Measurements from ENCODE around the gene KRT78.

Gene KRT78

DNA sequence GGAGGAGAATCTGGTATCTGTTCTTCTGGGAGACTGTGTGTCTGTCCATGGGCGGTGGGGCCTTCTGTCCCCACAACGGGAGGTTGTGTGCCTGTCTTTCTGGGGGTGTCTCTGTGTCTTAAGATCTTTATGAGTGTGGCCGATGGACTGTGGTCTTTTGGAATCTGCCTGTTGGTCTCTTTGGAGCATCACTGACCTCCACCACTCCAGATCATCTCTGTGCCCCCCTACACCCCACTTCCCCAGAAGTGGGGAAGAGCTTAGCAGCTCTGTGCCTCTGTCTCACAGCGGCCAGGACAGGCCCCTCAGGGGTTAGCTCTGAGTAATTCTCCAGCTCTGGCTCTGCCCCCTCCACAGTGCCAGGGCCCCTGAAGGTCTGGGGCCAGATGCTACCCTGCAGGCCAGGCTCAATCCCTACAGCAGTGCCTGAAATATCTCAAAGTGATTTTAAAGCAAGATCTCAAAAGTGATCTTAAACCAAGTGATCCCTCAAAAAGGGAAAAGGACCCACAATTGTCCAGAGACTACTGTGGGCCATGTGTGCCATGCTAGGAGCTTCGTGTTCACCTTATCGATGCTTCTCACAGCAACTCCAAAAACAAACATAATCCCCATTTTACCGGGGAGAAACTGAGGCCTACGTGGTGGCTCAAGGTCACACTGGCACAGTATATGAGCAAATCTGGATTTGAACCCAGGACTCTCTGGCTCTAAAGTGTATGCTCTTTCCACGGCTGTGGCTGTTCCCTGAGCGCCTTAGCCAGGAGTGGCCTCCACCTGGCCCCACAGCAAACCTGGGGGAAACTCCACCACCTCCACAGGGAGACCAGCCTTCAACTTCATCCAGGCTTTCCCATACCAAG is 26.0 kb upstream of the KRT78 start:
- Histone ChIP-seq H3K4me3 (ENCODE audit: low read length, poor library complexity, severe bottlenecking) (peak overlapping the region; percentile 57), H3K9me3 (ENCODE audit: insufficient read depth, low read depth, low read length) (no peaks in the 10 kb centered on the region), H3K4me1 (ENCODE audit: insufficient read depth, low read length, poor library complexity, severe bottlenecking) (peaks cover 35% of the 10 kb centered on the region), H3K9me2 (replicated peaks; ENCODE audit: low read depth, low read length) (no peaks in the 10 kb centered on the region), H4K20me1 (ENCODE audit: insufficient read depth, low read length, poor library complexity, severe bottlenecking) (no peaks in the 10 kb centered on the region), H3K79me2 (ENCODE audit: insufficient read depth, low read length) (no peaks in the 10 kb centered on the region), H3K9ac (ENCODE audit: low read depth, low read length, poor library complexity, severe bottlenecking) (peak overlapping the region; percentile 21), H3K36me3 (ENCODE audit: insufficient read depth, low read length) (no peaks in the 10 kb centered on the region), H3F3A (ENCODE audit: low read depth) (no peaks in the 10 kb centered on the region), H3K27me3 (ENCODE audit: insufficient read depth, low read length, poor library complexity, severe bottlenecking) (no peaks in the 10 kb centered on the region), H3K4me2 (ENCODE audit: low read depth, low read length, poor library complexity, severe bottlenecking) (peak overlapping the region; percentile 61), H2AFZ (ENCODE audit: low read length) (no peak overlapping the region; the same call in 1 of the 2 replicates)
- no peak for TF ChIP-seq EZH2phosphoT487 (IDR thresholded peaks at IDR 0.05; ENCODE audit: borderline replicate concordance)
- TF ChIP-seq, protein P1, sequence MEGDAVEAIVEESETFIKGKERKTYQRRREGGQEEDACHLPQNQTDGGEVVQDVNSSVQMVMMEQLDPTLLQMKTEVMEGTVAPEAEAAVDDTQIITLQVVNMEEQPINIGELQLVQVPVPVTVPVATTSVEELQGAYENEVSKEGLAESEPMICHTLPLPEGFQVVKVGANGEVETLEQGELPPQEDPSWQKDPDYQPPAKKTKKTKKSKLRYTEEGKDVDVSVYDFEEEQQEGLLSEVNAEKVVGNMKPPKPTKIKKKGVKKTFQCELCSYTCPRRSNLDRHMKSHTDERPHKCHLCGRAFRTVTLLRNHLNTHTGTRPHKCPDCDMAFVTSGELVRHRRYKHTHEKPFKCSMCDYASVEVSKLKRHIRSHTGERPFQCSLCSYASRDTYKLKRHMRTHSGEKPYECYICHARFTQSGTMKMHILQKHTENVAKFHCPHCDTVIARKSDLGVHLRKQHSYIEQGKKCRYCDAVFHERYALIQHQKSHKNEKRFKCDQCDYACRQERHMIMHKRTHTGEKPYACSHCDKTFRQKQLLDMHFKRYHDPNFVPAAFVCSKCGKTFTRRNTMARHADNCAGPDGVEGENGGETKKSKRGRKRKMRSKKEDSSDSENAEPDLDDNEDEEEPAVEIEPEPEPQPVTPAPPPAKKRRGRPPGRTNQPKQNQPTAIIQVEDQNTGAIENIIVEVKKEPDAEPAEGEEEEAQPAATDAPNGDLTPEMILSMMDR (conservative IDR thresholded peaks at IDR 0.05; ENCODE audit: low read length), result no peak

DNA sequence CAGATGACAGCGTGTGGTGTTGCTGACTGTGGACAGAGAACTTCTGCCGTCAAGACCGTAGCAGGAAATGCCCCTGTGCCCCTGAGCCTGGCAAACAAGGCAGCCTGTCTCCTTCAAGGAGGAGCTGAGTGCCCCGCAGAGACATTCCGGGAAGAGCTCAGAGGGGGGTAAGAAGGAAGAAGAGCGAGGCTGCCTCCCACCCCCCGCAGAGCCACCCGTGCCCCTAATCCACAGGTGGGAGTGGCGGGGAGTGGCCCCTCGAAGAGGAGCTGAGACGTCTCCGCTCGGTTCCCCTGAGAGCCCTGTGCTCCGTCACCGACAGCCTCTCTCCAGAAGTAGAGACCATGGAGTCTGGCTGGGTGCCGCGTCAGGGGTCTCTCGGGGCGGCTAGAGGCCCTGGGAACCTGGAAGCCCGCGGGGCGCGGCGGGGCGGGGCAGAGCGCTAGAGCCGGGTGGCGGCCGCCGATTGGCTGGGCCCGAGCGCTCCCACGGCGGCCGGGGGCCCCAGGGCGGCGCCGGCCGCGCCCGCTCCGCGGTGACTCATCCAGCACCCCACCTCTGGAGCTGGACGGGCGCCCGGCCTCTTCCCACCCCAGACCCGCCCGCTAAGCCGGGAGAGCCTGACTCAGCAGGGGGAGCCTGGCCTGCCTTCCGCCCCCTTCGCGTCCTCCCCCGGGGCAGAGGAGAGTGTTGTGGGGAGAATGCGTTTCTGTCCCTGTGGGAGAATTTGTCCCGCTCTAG is 25.2 kb upstream of the KRT78 start:
- no peaks in the 10 kb centered on the region for H3K27me3 ChIP-seq (ENCODE audit: insufficient read depth, low read length, poor library complexity, severe bottlenecking)
- no peaks in the 10 kb centered on the region for H3K79me2 ChIP-seq (ENCODE audit: insufficient read depth, low read length)
- TF ChIP-seq, protein P1 (conservative IDR thresholded peaks at IDR 0.05; ENCODE audit: low read length), result no peak
- TF ChIP-seq EZH2phosphoT487 (IDR thresholded peaks at IDR 0.05; ENCODE audit: borderline replicate concordance), result no peak
- no peaks in the 10 kb centered on the region for H3F3A ChIP-seq (ENCODE audit: low read depth)
- no peaks in the 10 kb centered on the region for H3K9me3 ChIP-seq (ENCODE audit: insufficient read depth, low read depth, low read length)
- no peaks in the 10 kb centered on the region for H3K9me2 ChIP-seq (replicated peaks; ENCODE audit: low read depth, low read length)
- H3K4me2 ChIP-seq (ENCODE audit: low read depth, low read length, poor library complexity, severe bottlenecking), result peak overlapping the region; percentile 70
- peak overlapping the region; percentile 66 for H3K4me3 ChIP-seq (ENCODE audit: low read length, poor library complexity, severe bottlenecking)
- H3K9ac ChIP-seq (ENCODE audit: low read depth, low read length, poor library complexity, severe bottlenecking), result peak overlapping the region; percentile 49
- H3K36me3 ChIP-seq (ENCODE audit: insufficient read depth, low read length), result no peaks in the 10 kb centered on the region
- peaks cover 35% of the 10 kb centered on the region for H3K4me1 ChIP-seq (ENCODE audit: insufficient read depth, low read length, poor library complexity, severe bottlenecking)
- peak overlapping the region; percentile 87; the same call in 1 of the 2 replicates for H2AFZ ChIP-seq (ENCODE audit: low read length)
- no peaks in the 10 kb centered on the region for H4K20me1 ChIP-seq (ENCODE audit: insufficient read depth, low read length, poor library complexity, severe bottlenecking)

DNA sequence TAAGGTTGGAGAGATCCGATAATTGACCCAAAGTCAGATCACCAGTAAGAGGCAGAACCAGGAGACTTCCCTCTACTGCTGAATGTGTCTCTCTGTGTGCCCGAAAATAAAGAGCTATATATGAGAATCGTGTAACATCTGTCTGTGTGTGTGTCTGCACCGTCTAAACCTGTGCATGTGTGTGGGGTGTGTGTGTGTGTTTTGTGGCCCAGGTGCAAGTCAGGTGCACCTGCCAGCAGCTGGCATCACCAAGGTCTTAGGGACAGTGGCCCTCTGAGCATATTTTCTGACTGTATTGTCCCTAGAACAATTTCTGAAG is 24.7 kb upstream of the KRT78 start:
- Histone ChIP-seq H2AFZ (ENCODE audit: low read length) (peak overlapping the region; percentile 87; the same call in 1 of the 2 replicates), H3K4me1 (ENCODE audit: insufficient read depth, low read length, poor library complexity, severe bottlenecking) (peaks cover 35% of the 10 kb centered on the region), H3K4me3 (ENCODE audit: low read length, poor library complexity, severe bottlenecking) (peak overlapping the region; percentile 66), H4K20me1 (ENCODE audit: insufficient read depth, low read length, poor library complexity, severe bottlenecking) (no peaks in the 10 kb centered on the region), H3K9ac (ENCODE audit: low read depth, low read length, poor library complexity, severe bottlenecking) (peak overlapping the region; percentile 49), H3K79me2 (ENCODE audit: insufficient read depth, low read length) (no peaks in the 10 kb centered on the region), H3K36me3 (ENCODE audit: insufficient read depth, low read length) (no peaks in the 10 kb centered on the region), H3K27me3 (ENCODE audit: insufficient read depth, low read length, poor library complexity, severe bottlenecking) (no peaks in the 10 kb centered on the region), H3K9me2 (replicated peaks; ENCODE audit: low read depth, low read length) (no peaks in the 10 kb centered on the region), H3K4me2 (ENCODE audit: low read depth, low read length, poor library complexity, severe bottlenecking) (peak overlapping the region; percentile 70), H3F3A (ENCODE audit: low read depth) (no peaks in the 10 kb centered on the region), H3K9me3 (ENCODE audit: insufficient read depth, low read depth, low read length) (no peaks in the 10 kb centered on the region)
- TF ChIP-seq, protein P1 (conservative IDR thresholded peaks at IDR 0.05; ENCODE audit: low read length), result no peak
- no peak for TF ChIP-seq EZH2phosphoT487 (IDR thresholded peaks at IDR 0.05; ENCODE audit: borderline replicate concordance)
